ENCODE data around the gene FSHB.
"Not testable (repeated sequence)": the region's sequence is repeated elsewhere in the genome, so short reads cannot be mapped to it uniquely, and the experiment has no call there.

Gene FSHB

GRCh38 chr11:30230714-30231113 lies at the start of gene FSHB:
Gene FSHB, plus strand, starts transcription at chr11:30231014. Its CDS starts 889 bp downstream, at chr11:30231903.
- H3K4me3 Mint-ChIP-seq = no peak within 1 kb of the TSS
- H3K4me1 Mint-ChIP-seq (ENCODE audit: low read depth) = no peaks in the 10 kb centered on the region
- H3K36me3 Mint-ChIP-seq (ENCODE audit: low read depth) = no peaks in the 10 kb centered on the region
- no peak within 1 kb of the TSS for H3K27ac Mint-ChIP-seq
- no peaks in the 10 kb centered on the region for H3K27me3 Mint-ChIP-seq (ENCODE audit: low read depth)
- H3K9me3 Mint-ChIP-seq = no peaks in the 10 kb centered on the region

- H3K4me3 Mint-ChIP-seq = no peak overlapping the region
- no peak overlapping the region for H3K27ac Mint-ChIP-seq
- H3K9me3 Mint-ChIP-seq = peaks cover 5% of the 10 kb centered on the region
- H3K36me3 Mint-ChIP-seq (ENCODE audit: low read depth) = no peaks in the 10 kb centered on the region
- no peaks in the 10 kb centered on the region for H3K4me1 Mint-ChIP-seq (ENCODE audit: low read depth)
- no peaks in the 10 kb centered on the region for H3K27me3 Mint-ChIP-seq (ENCODE audit: low read depth)
These were observed 44.1 kb upstream of the FSHB start for GRCh38 chr11:30186748-30187147.

GRCh38 chr11:30192620-30193019 lies 38.2 kb upstream of the FSHB start:
- Mint-ChIP-seq H3K4me1 (ENCODE audit: low read depth) (no peaks in the 10 kb centered on the region), H3K27ac (no peak overlapping the region), H3K27me3 (ENCODE audit: low read depth) (no peaks in the 10 kb centered on the region), H3K4me3 (no peak overlapping the region), H3K36me3 (ENCODE audit: low read depth) (no peaks in the 10 kb centered on the region), H3K9me3 (no peaks in the 10 kb centered on the region)

- H3K4me3 Mint-ChIP-seq = no peak overlapping the region
- no peak overlapping the region for H3K27ac Mint-ChIP-seq
- no peaks in the 10 kb centered on the region for H3K27me3 Mint-ChIP-seq (ENCODE audit: low read depth)
- no peaks in the 10 kb centered on the region for H3K9me3 Mint-ChIP-seq
- H3K4me1 Mint-ChIP-seq (ENCODE audit: low read depth) = no peaks in the 10 kb centered on the region
- no peaks in the 10 kb centered on the region for H3K36me3 Mint-ChIP-seq (ENCODE audit: low read depth)
These were observed 34.2 kb upstream of the FSHB start for GRCh38 chr11:30196400-30197206.

- Mint-ChIP-seq H3K4me1 (ENCODE audit: low read depth) (no peaks in the 10 kb centered on the region), H3K4me3 (no peak overlapping the region)
These were observed 32.9 kb upstream of the FSHB start for GRCh38 chr11:30197869-30198268.

GRCh38 chr11:30202989-30203388 lies 27.8 kb upstream of the FSHB start:
- not testable (repeated sequence) for H3K36me3 Mint-ChIP-seq (ENCODE audit: low read depth); H3K4me1 Mint-ChIP-seq (ENCODE audit: low read depth); H3K9me3 Mint-ChIP-seq; H3K27ac Mint-ChIP-seq; H3K4me3 Mint-ChIP-seq; H3K27me3 Mint-ChIP-seq (ENCODE audit: low read depth)

More at GRCh38 chr11:30197869-30198268, 32.9 kb upstream of the FSHB start:
- Mint-ChIP-seq H3K27ac (no peak overlapping the region), H3K9me3 (no peaks in the 10 kb centered on the region), H3K27me3 (ENCODE audit: low read depth) (no peaks in the 10 kb centered on the region), H3K36me3 (ENCODE audit: low read depth) (no peaks in the 10 kb centered on the region)

GRCh38 chr11:30203850-30204249 lies 27.0 kb upstream of the FSHB start:
- H3K36me3 Mint-ChIP-seq (ENCODE audit: low read depth) = no peaks in the 10 kb centered on the region
- no peaks in the 10 kb centered on the region for H3K27me3 Mint-ChIP-seq (ENCODE audit: low read depth)
- no peak overlapping the region for H3K4me3 Mint-ChIP-seq
- no peak overlapping the region for H3K27ac Mint-ChIP-seq
- no peaks in the 10 kb centered on the region for H3K9me3 Mint-ChIP-seq
- H3K4me1 Mint-ChIP-seq (ENCODE audit: low read depth) = no peaks in the 10 kb centered on the region

GRCh38 chr11:30206249-30206996 lies 24.4 kb upstream of the FSHB start:
- no peak overlapping the region for H3K27ac Mint-ChIP-seq
- H3K4me1 Mint-ChIP-seq (ENCODE audit: low read depth) = no peaks in the 10 kb centered on the region
- no peaks in the 10 kb centered on the region for H3K36me3 Mint-ChIP-seq (ENCODE audit: low read depth)
- H3K27me3 Mint-ChIP-seq (ENCODE audit: low read depth) = no peaks in the 10 kb centered on the region
- no peak overlapping the region for H3K4me3 Mint-ChIP-seq
- H3K9me3 Mint-ChIP-seq = no peaks in the 10 kb centered on the region

GRCh38 chr11:30210357-30210756 lies 20.5 kb upstream of the FSHB start:
- H3K9me3 Mint-ChIP-seq = no peaks in the 10 kb centered on the region
- H3K4me3 Mint-ChIP-seq = no peak overlapping the region
- no peak overlapping the region for H3K27ac Mint-ChIP-seq
- H3K27me3 Mint-ChIP-seq (ENCODE audit: low read depth) = no peaks in the 10 kb centered on the region
- H3K4me1 Mint-ChIP-seq (ENCODE audit: low read depth) = no peaks in the 10 kb centered on the region
- no peaks in the 10 kb centered on the region for H3K36me3 Mint-ChIP-seq (ENCODE audit: low read depth)

GRCh38 chr11:30216534-30216933 lies 14.3 kb upstream of the FSHB start:
- H3K27ac Mint-ChIP-seq = no peak overlapping the region
- no peaks in the 10 kb centered on the region for H3K9me3 Mint-ChIP-seq
- no peak overlapping the region for H3K4me3 Mint-ChIP-seq
- no peaks in the 10 kb centered on the region for H3K4me1 Mint-ChIP-seq (ENCODE audit: low read depth)
- H3K36me3 Mint-ChIP-seq (ENCODE audit: low read depth) = no peaks in the 10 kb centered on the region
- no peaks in the 10 kb centered on the region for H3K27me3 Mint-ChIP-seq (ENCODE audit: low read depth)

- Mint-ChIP-seq H3K27ac (no peak overlapping the region), H3K36me3 (ENCODE audit: low read depth) (no peaks in the 10 kb centered on the region), H3K4me1 (ENCODE audit: low read depth) (no peaks in the 10 kb centered on the region), H3K9me3 (no peaks in the 10 kb centered on the region), H3K27me3 (ENCODE audit: low read depth) (no peaks in the 10 kb centered on the region), H3K4me3 (no peak overlapping the region)
These were observed 12.5 kb upstream of the FSHB start for GRCh38 chr11:30218278-30218677.

GRCh38 chr11:30225642-30226041 lies 5.2 kb upstream of the FSHB start:
- Mint-ChIP-seq H3K4me3 (no peak overlapping the region), H3K4me1 (ENCODE audit: low read depth) (no peaks in the 10 kb centered on the region), H3K27me3 (ENCODE audit: low read depth) (no peaks in the 10 kb centered on the region), H3K36me3 (ENCODE audit: low read depth) (no peaks in the 10 kb centered on the region), H3K9me3 (no peaks in the 10 kb centered on the region), H3K27ac (no peak overlapping the region)

GRCh38 chr11:30228323-30228884 lies 2.4 kb upstream of the FSHB start:
- Mint-ChIP-seq H3K4me1 (ENCODE audit: low read depth) (no peaks in the 10 kb centered on the region), H3K27me3 (ENCODE audit: low read depth) (no peaks in the 10 kb centered on the region), H3K9me3 (no peaks in the 10 kb centered on the region), H3K36me3 (ENCODE audit: low read depth) (no peaks in the 10 kb centered on the region), H3K27ac (no peak overlapping the region), H3K4me3 (no peak overlapping the region)

- Mint-ChIP-seq H3K36me3 (ENCODE audit: low read depth) (no peaks in the 10 kb centered on the region), H3K9me3 (no peaks in the 10 kb centered on the region), H3K4me3 (no peak overlapping the region), H3K27ac (no peak overlapping the region), H3K4me1 (ENCODE audit: low read depth) (no peaks in the 10 kb centered on the region), H3K27me3 (ENCODE audit: low read depth) (no peaks in the 10 kb centered on the region)
These were observed 8.2 kb downstream of the FSHB start for GRCh38 chr11:30239025-30239424.

GRCh38 chr11:30244265-30244664 lies 13.5 kb downstream of the FSHB start:
- Mint-ChIP-seq H3K36me3 (ENCODE audit: low read depth) (no peaks in the 10 kb centered on the region), H3K27ac (no peak overlapping the region), H3K4me3 (no peak overlapping the region), H3K4me1 (ENCODE audit: low read depth) (no peaks in the 10 kb centered on the region), H3K9me3 (no peaks in the 10 kb centered on the region), H3K27me3 (ENCODE audit: low read depth) (no peaks in the 10 kb centered on the region)
